Epithelial cell of esophagus (primary cell): ENCODE data around the gene DGKI.

Source experiments
- DNase-seq: peaks from one replicate; pipeline ENCODE4 v3.0.0; 2010; ENCODE audit warnings: low read depth
- H3K4me3 ChIP-seq: 2 replicates; pipeline ENCODE4 v1.5.1; 2011; ENCODE audit warnings: mild to moderate bottlenecking, low read length, control low read depth
- TF ChIP-seq, protein P1 (sequence below): IDR thresholded peaks from 2 replicates; pipeline ENCODE4 v1.5.1; 2011; ENCODE audit warnings: low read depth, mild to moderate bottlenecking, low read length, control low read depth, inconsistent platforms; ENCODE audit not compliant: insufficient read depth; ENCODE audit errors: missing control alignments

The DGKI gene

DNA sequence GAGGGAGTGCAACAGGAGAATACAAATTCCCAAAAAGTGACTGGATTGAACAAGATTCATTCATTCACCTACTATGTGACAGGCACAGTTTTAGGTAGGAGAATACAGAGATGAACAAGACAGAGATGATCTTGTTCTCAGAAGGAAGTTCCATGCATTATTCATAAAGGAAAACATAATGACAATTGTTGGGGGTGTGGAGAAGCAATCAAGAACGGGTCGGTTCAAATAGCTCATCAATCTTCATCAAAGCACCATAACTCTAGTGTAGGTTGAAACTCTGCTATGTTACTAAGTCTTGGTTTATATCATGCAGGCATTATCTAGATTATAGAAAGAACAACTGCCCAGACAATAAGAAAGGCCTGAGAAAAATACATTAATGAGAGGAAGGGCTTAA is 243.7 kb downstream of the DGKI start:
- no peak overlapping the region for H3K4me3 ChIP-seq
- no peak for DNase-seq
- TF ChIP-seq, protein P1, sequence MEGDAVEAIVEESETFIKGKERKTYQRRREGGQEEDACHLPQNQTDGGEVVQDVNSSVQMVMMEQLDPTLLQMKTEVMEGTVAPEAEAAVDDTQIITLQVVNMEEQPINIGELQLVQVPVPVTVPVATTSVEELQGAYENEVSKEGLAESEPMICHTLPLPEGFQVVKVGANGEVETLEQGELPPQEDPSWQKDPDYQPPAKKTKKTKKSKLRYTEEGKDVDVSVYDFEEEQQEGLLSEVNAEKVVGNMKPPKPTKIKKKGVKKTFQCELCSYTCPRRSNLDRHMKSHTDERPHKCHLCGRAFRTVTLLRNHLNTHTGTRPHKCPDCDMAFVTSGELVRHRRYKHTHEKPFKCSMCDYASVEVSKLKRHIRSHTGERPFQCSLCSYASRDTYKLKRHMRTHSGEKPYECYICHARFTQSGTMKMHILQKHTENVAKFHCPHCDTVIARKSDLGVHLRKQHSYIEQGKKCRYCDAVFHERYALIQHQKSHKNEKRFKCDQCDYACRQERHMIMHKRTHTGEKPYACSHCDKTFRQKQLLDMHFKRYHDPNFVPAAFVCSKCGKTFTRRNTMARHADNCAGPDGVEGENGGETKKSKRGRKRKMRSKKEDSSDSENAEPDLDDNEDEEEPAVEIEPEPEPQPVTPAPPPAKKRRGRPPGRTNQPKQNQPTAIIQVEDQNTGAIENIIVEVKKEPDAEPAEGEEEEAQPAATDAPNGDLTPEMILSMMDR: no peak

DNA sequence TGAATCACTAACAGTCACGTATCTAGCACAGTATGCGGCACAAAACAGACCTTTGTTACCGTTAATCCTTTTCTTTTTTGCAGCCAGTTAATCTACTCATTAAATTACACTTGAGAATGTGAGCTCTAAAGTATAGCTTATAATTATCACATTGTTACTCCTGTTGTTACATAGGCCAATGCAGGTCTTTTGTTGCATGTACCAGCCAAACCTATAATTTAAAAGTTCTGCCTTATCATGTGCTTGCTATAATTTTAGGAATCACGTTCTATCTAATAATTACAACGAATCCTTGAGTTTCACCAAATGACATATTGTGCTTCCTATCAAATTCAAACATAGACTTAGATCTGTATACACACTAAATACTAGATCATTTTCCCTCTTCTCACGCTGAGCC is 245.1 kb downstream of the DGKI start:
- TF ChIP-seq, protein P1: no peak
- DNase-seq: no peak
- H3K4me3 ChIP-seq: no peak overlapping the region

DNA sequence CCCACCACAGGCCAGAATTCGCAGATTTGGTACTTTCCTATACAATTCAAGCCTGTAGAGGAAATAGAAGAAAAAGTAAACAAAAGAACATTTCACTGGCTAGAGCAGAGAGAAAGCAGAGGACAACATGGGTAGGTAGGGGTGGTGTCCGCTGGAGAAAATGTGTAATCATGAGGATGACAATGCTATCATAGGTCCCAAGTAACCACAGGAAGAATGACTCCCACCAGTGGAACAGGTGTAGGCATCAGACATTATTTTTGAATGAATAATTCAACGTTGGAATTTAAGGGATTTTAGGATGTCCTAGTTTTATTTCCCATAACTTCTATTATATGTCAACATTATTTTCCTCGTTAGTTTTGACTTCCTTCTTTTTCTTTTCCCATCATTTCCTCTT is 248.9 kb downstream of the DGKI start:
- no peak overlapping the region for H3K4me3 ChIP-seq
- DNase-seq: no peak
- TF ChIP-seq, protein P1: no peak

DNA sequence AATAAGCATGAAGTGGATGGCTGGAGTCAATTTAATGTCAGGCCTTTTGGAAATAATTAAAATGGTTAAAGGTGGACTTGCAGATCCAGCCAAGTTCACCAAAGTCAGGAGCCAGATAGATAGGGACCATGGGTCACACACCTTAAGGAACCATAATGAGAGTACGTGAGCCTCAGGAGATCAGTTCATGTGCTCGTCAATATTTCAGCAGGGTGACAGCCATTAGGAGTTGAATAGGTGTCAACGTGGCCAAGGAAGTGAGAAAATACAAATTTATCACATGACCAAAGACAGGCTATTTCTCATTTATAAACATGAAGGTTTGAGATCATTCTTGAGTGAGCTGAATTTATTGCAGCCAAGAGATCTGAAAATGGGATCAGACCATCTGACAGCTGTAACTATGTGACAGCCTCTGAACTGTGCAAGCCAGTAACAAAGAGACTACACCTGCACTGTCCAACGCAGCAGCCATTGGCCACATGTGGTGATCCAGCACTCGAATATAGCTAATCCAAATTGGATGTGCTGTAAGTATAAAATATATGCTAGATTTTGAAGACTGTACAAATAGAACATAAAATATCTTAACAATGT is 253.6 kb downstream of the DGKI start:
- no peak for DNase-seq
- TF ChIP-seq, protein P1: no peak
- H3K4me3 ChIP-seq: no peak overlapping the region

DNA sequence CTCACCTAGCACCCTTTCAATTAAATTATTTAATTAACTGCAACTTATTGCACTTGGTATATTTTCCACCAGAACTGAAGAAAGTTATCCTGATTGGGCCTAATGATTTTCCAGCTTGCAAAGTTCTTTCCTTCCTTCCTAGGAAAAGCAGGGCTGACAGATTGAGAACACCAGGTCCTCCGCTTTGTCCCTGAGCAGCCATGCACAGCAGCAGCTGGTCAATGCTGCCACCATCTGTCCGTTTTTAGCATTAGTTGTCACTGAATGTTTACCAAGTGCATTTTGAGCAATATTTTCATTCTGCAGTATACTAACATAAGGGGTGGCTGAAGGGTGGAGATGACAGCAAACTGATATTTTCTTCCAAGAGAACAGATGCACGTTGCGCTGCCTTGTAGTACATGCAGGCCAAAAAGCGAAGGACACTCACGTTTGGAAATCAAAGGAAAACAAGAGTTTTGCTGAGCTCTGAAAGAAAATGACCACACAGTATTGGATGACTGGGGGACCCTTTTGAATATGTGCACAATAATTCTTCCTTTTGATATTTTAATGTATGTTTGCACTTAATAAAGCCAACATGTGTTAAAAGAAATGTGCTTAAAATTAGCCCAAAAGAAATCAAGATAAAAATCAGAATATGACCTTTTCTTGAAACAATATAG is 254.4 kb downstream of the DGKI start:
- peak; percentile 81 for DNase-seq
- H3K4me3 ChIP-seq: no peak overlapping the region
- TF ChIP-seq, protein P1: peak; percentile 90

DNA sequence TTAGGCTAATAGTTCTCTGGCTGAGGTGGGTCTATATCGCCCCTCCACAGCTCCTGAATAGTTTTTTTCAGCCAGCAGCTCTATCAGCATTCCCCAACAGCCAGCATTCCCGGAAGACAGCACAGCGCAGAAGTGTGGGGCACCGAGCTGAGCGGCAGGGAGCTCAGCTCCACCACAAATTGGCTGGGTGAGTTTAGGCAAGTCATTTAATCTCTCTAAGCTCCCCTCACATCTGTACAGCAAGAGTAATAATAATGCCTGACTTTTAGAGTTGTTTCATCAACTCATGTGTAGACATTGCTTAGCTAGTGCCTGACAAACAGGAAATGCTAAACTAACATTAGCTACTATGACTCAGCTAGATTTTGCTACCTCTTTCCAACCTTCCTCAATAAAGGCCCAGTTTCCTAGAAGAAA is 255.3 kb downstream of the DGKI start:
- DNase-seq: peak; percentile 76
- H3K4me3 ChIP-seq: no peak overlapping the region
- TF ChIP-seq, protein P1: no peak
